IMR-90 (cell line): ENCODE results near the gene BATF2. TPM values are rescaled to one million over a fixed set of nuclear protein-coding genes. Genes with fewer than 3 reads are reported as not detected.

ENCODE experiments used
- ATAC-seq: fragments of 200-7000 bp; cut with Tn5 transposase; 2 replicates; pipeline ENCODE4 v1.9.1; 2020; ENCODE audit warnings: low read depth, mild to moderate bottlenecking, moderate library complexity
- BruUV-seq: library from RNA; stranded (reverse); fragments of 400-500 nt; replicated peaks from 2 replicates; lab custom pipeline; 2021; lab: Mats Ljungman, UMichigan
- CTCF ChIA-PET: fragments of 300-600 bp; formaldehyde crosslinking; extraction: SDS; loops from one replicate; lab custom pipeline; 2021; ENCODE audit warnings: antibody characterized with exemption; lab: Yijun Ruan, JAX
- POLR2A ChIA-PET: fragments of 300-600 bp; sonication (Branson Sonifier 250); formaldehyde crosslinking; loops from one replicate; lab custom pipeline; 2022; ENCODE audit warnings: antibody characterized with exemption; ENCODE audit not compliant: unreplicated experiment; lab: Charles Lee
- DNase-seq: peaks from one replicate; pipeline ENCODE4 v3.0.0; 2013
- H2AFZ ChIP-seq: replicated peaks from 2 replicates; pipeline ENCODE3; 2013; ENCODE audit warnings: low read length, mild to moderate bottlenecking; ENCODE audit not compliant: poor library complexity
- H2AK5ac ChIP-seq: 2 replicates; pipeline ENCODE4 v1.6.1; 2013; ENCODE audit warnings: low read depth, low read length, inconsistent platforms
- H2AK9ac ChIP-seq: replicated peaks from 2 replicates; pipeline ENCODE3; 2013; ENCODE audit warnings: mild to moderate bottlenecking, low read depth, low read length, moderate library complexity; ENCODE audit not compliant: poor library complexity
- H2BK120ac ChIP-seq: 2 replicates; pipeline ENCODE4 v1.6.1; 2013; ENCODE audit warnings: low read depth, low read length, inconsistent platforms
- H2BK15ac ChIP-seq: 3 replicates; pipeline ENCODE4 v1.6.1; 2013; ENCODE audit warnings: low read depth, low read length, inconsistent platforms
- H2BK20ac ChIP-seq: 2 replicates; pipeline ENCODE4 v1.6.1; 2013; ENCODE audit warnings: low read depth, mild to moderate bottlenecking, inconsistent platforms, low read length, moderate library complexity
- H2BK5ac ChIP-seq: 2 replicates; pipeline ENCODE4 v1.6.1; 2013; ENCODE audit warnings: mild to moderate bottlenecking, low read depth, low read length, inconsistent platforms; ENCODE audit not compliant: poor library complexity, severe bottlenecking
- H3K14ac ChIP-seq: replicated peaks from 2 replicates; pipeline ENCODE4 v1.6.1; 2013; ENCODE audit warnings: low read depth, low read length, inconsistent platforms
- H3K18ac ChIP-seq: 2 replicates; pipeline ENCODE4 v1.6.1; 2013; ENCODE audit warnings: low read depth, low read length, control low read depth
- H3K23ac ChIP-seq: 2 replicates; pipeline ENCODE4 v1.6.1; 2013; ENCODE audit warnings: low read depth, low read length, inconsistent platforms
- H3K27ac ChIP-seq: 2 replicates; pipeline ENCODE4 v1.5.1; 2013; ENCODE audit warnings: mild to moderate bottlenecking, control low read depth, low read length; ENCODE audit not compliant: insufficient read depth
- H3K27me3 ChIP-seq: 2 replicates; pipeline ENCODE4 v1.6.1; 2013; ENCODE audit warnings: low read length; ENCODE audit not compliant: control insufficient read depth, insufficient read depth
- H3K36me3 ChIP-seq: 2 replicates; pipeline ENCODE4 v1.6.1; 2013; ENCODE audit warnings: low read length, mixed read lengths; ENCODE audit not compliant: control insufficient read depth, insufficient read depth
- H3K4ac ChIP-seq: 2 replicates; pipeline ENCODE4 v1.6.1; 2013; ENCODE audit warnings: low read depth, low read length, inconsistent platforms
- H3K4me1 ChIP-seq: 2 replicates; pipeline ENCODE4 v1.6.1; 2013; ENCODE audit warnings: low read length, mixed read lengths; ENCODE audit not compliant: control insufficient read depth, insufficient read depth
- H3K4me2 ChIP-seq: 2 replicates; pipeline ENCODE4 v1.6.1; 2013; ENCODE audit warnings: low read depth, mild to moderate bottlenecking, control low read depth, low read length, moderate library complexity
- H3K4me3 ChIP-seq: 2 replicates; pipeline ENCODE4 v1.5.1; 2013; ENCODE audit warnings: low read depth, mild to moderate bottlenecking, control low read depth, low read length, moderate library complexity; ENCODE audit not compliant: insufficient read depth
- H3K56ac ChIP-seq: 2 replicates; pipeline ENCODE4 v1.6.1; 2013; ENCODE audit warnings: low read length, inconsistent platforms; ENCODE audit not compliant: insufficient read depth; ENCODE audit errors: extremely low read depth
- H3K79me1 ChIP-seq, 2 experiments: 2 replicates each; pipeline ENCODE4 v1.6.1; 2013; ENCODE audit warnings: low read length in 2 of 2, inconsistent platforms in 1 of 2, low read depth in 1 of 2
- H3K9ac ChIP-seq: 2 replicates; pipeline ENCODE4 v1.6.1; 2013; ENCODE audit warnings: low read depth, low read length, control low read depth
- H3K9me1 ChIP-seq: 2 replicates; pipeline ENCODE4 v1.6.1; 2013; ENCODE audit warnings: low read length, inconsistent platforms; ENCODE audit not compliant: insufficient read depth
- H3K9me3 ChIP-seq: 2 replicates; pipeline ENCODE4 v1.6.1; 2013; ENCODE audit warnings: low read length; ENCODE audit not compliant: control insufficient read depth, insufficient read depth
- H4K20me1 ChIP-seq: 2 replicates; pipeline ENCODE4 v1.6.1; 2013; ENCODE audit warnings: low read length, inconsistent platforms; ENCODE audit not compliant: insufficient read depth
- H4K5ac ChIP-seq: 2 replicates; pipeline ENCODE4 v1.6.1; 2013; ENCODE audit warnings: mild to moderate bottlenecking, low read depth, low read length, control low read depth
- H4K8ac ChIP-seq, 2 experiments: 2 replicates each; pipeline ENCODE4 v1.6.1; 2013; ENCODE audit warnings: low read depth in 2 of 2, low read length in 2 of 2, control low read depth in 1 of 2, inconsistent platforms in 1 of 2
- H4K91ac ChIP-seq: 2 replicates; pipeline ENCODE4 v1.6.1; 2013; ENCODE audit warnings: low read depth, low read length, inconsistent platforms; ENCODE audit not compliant: insufficient read depth
- CHD1 ChIP-seq: IDR thresholded peaks from 2 replicates; pipeline ENCODE4 v1.6.1; 2012; ENCODE audit warnings: low read depth, low read length, improper control_type of control experiment
- WGBS, 2 experiments: methylation state at CpG; one replicate each; pipeline versions ENCODE4 v1.1.5 to v1.1.7; 2013; ENCODE audit warnings: missing lambda C conversion rate in 2 of 2; ENCODE audit not compliant: insufficient read length in 1 of 2; ENCODE audit errors: extremely low coverage in 2 of 2; 5-methylcytosine and 5-hydroxymethylcytosine counted together
- dilution Hi-C: fragments of 300-500 bp; cut with HindIII; formaldehyde crosslinking; loops from one replicate; pipeline ENCODE4 v1.14.3; 2018; ENCODE audit warnings: low sequenced_read_pairs; ENCODE audit not compliant: unreplicated experiment
- in situ Hi-C: fragments of 300-500 bp; cut with MboI; formaldehyde crosslinking; loops from 3 replicates; pipeline ENCODE4 v1.14.3; 2019; ENCODE audit warnings: low sequenced_read_pairs, inconsistent platforms, mixed read lengths
- intact Hi-C: fragments of 100-400 bp; cut with micrococcal nuclease; formaldehyde crosslinking; loops from 2 replicates; pipeline ENCODE4 v1.10.0; 2022
- polyA plus RNA-seq, 3 experiments: library from polyadenylated mRNA; depleted of rRNA; stranded (reverse); fragments of >200 nt; gene quantifications; 2 replicates each; pipeline ENCODE4 v1.2.3, GENCODE V29; 2012; ENCODE audit warnings: low replicate concordance in 1 of 3
- total RNA-seq: library from RNA; depleted of rRNA; stranded (reverse); fragments of >200 nt; gene quantifications from 2 replicates; pipeline ENCODE4 v1.2.3, GENCODE V29; 2012

The BATF2 gene
- total and polyA plus RNA-seq, 2 of the 4 experiments (the other 2 are of a cell fraction), result 0.36 to 1.2 TPM

DNA sequence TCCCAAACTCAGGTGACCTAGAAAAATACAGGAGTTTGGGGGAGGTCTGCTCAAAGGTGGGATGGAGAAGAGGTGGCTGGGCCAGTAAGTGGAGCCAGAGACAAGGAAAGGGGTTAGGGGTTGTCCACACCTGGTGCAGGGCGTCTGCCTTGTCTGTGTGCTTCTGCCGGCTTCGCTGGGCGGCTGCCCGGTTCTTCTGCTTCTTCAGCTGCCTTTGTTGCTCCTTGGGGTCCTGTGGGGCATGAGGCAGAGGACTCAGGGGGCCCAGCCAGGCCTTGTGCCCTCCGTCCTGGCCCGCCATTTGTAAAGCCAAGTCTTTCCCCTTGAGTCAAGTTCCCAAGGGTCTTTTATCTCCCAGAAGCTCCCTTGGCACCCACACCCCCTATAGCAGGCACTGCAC lies 2.5 kb downstream of the BATF2 start:
- CTCF ChIA-PET, result no interaction called here
- no peak overlapping the region for H3K18ac ChIP-seq
- intact Hi-C loops, result no loop called here

More for the DNA sequence above, 2.5 kb downstream of the BATF2 start:
- DNase-seq (no peak), ATAC-seq (no peak)
- no TSS peak for BruUV-seq
- Histone ChIP-seq H2AK9ac (no peak overlapping the region), H3K27me3 (no peaks in the 10 kb centered on the region), H3K27ac (no peak overlapping the region), H3K4me1 (0 out of 2 replicates have a peak, but pooled peaks cover 4% of the 10 kb centered on the region), H4K5ac (no peak overlapping the region), H2BK15ac (no peak overlapping the region), H3K36me3 (no peaks in the 10 kb centered on the region), H4K91ac (no peak overlapping the region), H3K79me1 (no peaks in the 10 kb centered on the region), H3K9me3 (no peaks in the 10 kb centered on the region), H2AFZ (no peak overlapping the region), H3K56ac (no peak overlapping the region), H3K4ac (no peak overlapping the region), H3K4me2 (no peak overlapping the region), H3K9me1 (peaks cover 7% of the 10 kb centered on the region; the same call in 1 of the 2 replicates), H2BK20ac (no peak overlapping the region), H4K8ac (no peak overlapping the region), H3K9ac (no peak overlapping the region), H2AK5ac (no peak overlapping the region), H3K4me3 (no peak overlapping the region), H2BK5ac (no peak overlapping the region), H3K14ac (no peak overlapping the region), H4K20me1 (no peaks in the 10 kb centered on the region), H2BK120ac (no peak overlapping the region), H3K23ac (no peak overlapping the region)
- in situ Hi-C loops, result no loop called here
- 87% methylated on average over 3 of the region's 7 CpGs; no CpG with 5 or more reads in 1 of the 2 experiments for WGBS, 2 experiments
- no peak for TF ChIP-seq CHD1
- dilution Hi-C loops, result no loop called here
- POLR2A ChIA-PET, result no interaction called here
